ENCODE measurements around the gene EFHB. TPM values are rescaled to one million over a fixed set of nuclear protein-coding genes. Genes with fewer than 3 reads are reported as not detected.
"Not testable (repeated sequence)": the region's sequence is repeated elsewhere in the genome, so short reads cannot be mapped to it uniquely, and the experiment has no call there.

The EFHB gene
- total RNA-seq, 4 donors from 2014 or later = not detected

DNA sequence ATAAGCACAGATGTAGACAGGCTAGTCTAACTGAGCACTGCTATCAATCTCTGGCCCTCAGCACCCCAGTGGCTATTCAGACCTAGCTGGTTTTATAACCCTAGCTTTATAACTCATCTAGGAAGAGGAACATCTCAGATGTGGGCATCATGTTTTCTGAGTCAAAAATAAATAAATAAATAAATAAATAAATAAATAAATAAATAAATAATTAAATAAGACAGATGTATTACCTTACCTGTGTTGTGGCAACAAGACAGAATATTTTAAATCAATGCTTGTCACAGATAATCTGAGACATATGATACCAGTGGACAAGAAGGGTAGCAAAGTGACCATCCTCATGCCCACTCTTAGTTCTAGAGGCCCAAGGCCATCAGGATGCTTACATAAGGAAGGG lies 52.2 kb downstream of the EFHB start:
- no peak for TF ChIP-seq POLR2A (IDR thresholded peaks at IDR 0.05)
- TF ChIP-seq, protein P1, sequence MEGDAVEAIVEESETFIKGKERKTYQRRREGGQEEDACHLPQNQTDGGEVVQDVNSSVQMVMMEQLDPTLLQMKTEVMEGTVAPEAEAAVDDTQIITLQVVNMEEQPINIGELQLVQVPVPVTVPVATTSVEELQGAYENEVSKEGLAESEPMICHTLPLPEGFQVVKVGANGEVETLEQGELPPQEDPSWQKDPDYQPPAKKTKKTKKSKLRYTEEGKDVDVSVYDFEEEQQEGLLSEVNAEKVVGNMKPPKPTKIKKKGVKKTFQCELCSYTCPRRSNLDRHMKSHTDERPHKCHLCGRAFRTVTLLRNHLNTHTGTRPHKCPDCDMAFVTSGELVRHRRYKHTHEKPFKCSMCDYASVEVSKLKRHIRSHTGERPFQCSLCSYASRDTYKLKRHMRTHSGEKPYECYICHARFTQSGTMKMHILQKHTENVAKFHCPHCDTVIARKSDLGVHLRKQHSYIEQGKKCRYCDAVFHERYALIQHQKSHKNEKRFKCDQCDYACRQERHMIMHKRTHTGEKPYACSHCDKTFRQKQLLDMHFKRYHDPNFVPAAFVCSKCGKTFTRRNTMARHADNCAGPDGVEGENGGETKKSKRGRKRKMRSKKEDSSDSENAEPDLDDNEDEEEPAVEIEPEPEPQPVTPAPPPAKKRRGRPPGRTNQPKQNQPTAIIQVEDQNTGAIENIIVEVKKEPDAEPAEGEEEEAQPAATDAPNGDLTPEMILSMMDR (IDR thresholded peaks at IDR 0.05 in 4 of 5, conservative IDR thresholded peaks at IDR 0.05 in 1 of 5) = no peak
- ATAC-seq (no peak), DNase-seq (no peak)
- Histone ChIP-seq H3K4me1 (no peaks in the 10 kb centered on the region), H3K27ac (no peak overlapping the region), H3K27me3 (no peaks in the 10 kb centered on the region), H3K4me3 (no peak overlapping the region), H3K36me3 (no peaks in the 10 kb centered on the region), H3K9me3 (no peaks in the 10 kb centered on the region)
- in situ Hi-C loops (cut with MboI; ENCODE audit: low sequenced_read_pairs in 4 of 4) (no loop called here), intact Hi-C loops (cut with DNase I; ENCODE audit: low total_unique reads) (no loop called here)

DNA sequence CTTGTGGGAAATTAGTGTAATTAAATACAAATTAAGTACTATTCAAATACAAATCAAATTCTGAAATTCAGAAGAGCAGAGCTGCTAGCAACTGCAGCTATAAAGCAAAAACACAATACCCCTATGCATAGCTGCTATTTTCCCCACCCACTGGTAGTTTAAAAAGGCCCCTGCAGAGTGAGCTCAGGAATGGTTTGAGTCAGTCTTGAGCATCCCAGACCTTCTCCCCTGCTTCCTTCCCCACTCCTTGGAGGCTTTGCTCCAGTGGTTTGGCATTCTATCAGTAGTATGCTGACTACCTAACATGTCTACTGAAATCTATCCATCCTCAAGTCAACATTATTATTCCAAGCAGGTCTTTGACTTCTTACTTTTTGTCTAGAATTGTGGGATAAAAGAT lies 53.0 kb downstream of the EFHB start:
- in situ Hi-C loops (cut with MboI; ENCODE audit: low sequenced_read_pairs in 4 of 4) = no loop called here
- TF ChIP-seq POLR2A (IDR thresholded peaks at IDR 0.05) = no peak
- TF ChIP-seq, protein P1 (IDR thresholded peaks at IDR 0.05 in 4 of 5, conservative IDR thresholded peaks at IDR 0.05 in 1 of 5) = no peak
- DNase-seq (no peak), ATAC-seq (no peak)
- no peak overlapping the region for H3K4me3 ChIP-seq
- intact Hi-C loops (cut with DNase I; ENCODE audit: low total_unique reads) = no loop called here
- H3K36me3 ChIP-seq = no peaks in the 10 kb centered on the region
- H3K4me1 ChIP-seq = no peaks in the 10 kb centered on the region
- H3K27me3 ChIP-seq = no peaks in the 10 kb centered on the region
- no peak overlapping the region for H3K27ac ChIP-seq
- H3K9me3 ChIP-seq = no peaks in the 10 kb centered on the region

DNA sequence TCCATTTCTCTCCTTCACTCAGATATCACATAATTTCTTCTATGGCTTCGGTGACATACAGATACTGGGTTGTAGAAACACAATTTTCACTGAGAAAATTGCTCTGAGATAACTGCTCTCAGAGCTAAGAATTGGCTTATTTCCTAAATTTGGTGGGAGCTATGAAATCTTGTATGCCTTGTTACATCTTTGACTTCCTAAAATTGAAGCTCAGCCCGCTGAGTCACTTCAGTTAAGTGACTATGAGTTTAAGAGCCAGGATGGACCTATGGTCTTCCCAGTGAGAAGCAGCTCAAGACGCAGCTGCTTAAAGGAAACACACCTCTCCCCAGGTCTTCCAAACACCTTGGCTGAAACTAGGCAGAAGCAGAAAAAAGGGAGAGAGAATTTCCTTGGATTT lies 56.4 kb downstream of the EFHB start:
- intact Hi-C loops (cut with DNase I; ENCODE audit: low total_unique reads) = no loop called here
- Histone ChIP-seq H3K27me3 (no peaks in the 10 kb centered on the region), H3K9me3 (no peaks in the 10 kb centered on the region), H3K36me3 (no peaks in the 10 kb centered on the region), H3K4me3 (no peak overlapping the region), H3K4me1 (no peaks in the 10 kb centered on the region), H3K27ac (no peak overlapping the region)
- no peak for ATAC-seq
- no peak for DNase-seq
- TF ChIP-seq, protein P1 (IDR thresholded peaks at IDR 0.05 in 4 of 5, conservative IDR thresholded peaks at IDR 0.05 in 1 of 5) = no peak
- TF ChIP-seq POLR2A (IDR thresholded peaks at IDR 0.05) = no peak
- in situ Hi-C loops (cut with MboI; ENCODE audit: low sequenced_read_pairs in 4 of 4) = no loop called here

DNA sequence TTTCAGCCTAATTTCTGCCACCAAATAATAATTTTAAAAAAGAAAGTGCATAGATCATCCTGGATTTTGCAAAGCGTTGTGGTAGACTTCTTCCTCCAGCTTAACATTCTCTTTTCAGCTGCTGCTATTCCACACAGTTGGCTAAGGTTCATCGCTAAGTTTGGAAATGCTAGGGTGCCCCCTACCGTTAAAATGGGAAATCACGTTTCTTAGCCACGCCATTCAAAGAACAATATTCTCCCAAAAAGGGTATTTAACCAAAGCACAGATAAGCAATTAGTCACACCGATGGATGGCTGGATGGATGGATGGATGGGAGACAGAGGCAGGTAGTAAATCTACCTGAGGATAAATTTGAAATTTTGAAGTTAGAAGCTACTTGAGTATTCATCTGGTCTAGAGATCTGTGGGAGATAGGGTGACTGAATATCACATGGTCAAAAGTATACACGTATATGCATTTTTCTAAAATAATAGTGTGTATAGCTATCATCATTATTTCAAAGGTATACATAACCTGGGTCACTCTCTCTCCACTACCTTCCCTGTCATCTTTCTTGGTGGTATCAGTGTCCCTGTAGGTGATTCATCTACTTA lies 67.2 kb downstream of the EFHB start:
- in situ Hi-C loops (cut with MboI; ENCODE audit: low sequenced_read_pairs in 4 of 4) = loop anchor here in 3 of 4 donors (25.0 kb wide), 2 partner anchors 530 to 805 kb away; no protein-coding TSS in a partner anchor
- H3K27me3 ChIP-seq = no peaks in the 10 kb centered on the region
- intact Hi-C loops (cut with DNase I; ENCODE audit: low total_unique reads) = loop anchor here (5.0 kb wide), 1 partner anchor 520 kb away; no protein-coding TSS in a partner anchor
- no peaks in the 10 kb centered on the region for H3K9me3 ChIP-seq
- no peaks in the 10 kb centered on the region for H3K4me1 ChIP-seq
- no peak overlapping the region for H3K4me3 ChIP-seq
- no peak for DNase-seq
- H3K36me3 ChIP-seq = no peaks in the 10 kb centered on the region
- TF ChIP-seq, protein P1 (IDR thresholded peaks at IDR 0.05 in 4 of 5, conservative IDR thresholded peaks at IDR 0.05 in 1 of 5) = peak in 4 of 5 experiments; percentile 45 to 78 (median 63)
- no peak for TF ChIP-seq POLR2A (IDR thresholded peaks at IDR 0.05)
- no peak overlapping the region for H3K27ac ChIP-seq
- peak; percentile 45 to 69 for ATAC-seq

DNA sequence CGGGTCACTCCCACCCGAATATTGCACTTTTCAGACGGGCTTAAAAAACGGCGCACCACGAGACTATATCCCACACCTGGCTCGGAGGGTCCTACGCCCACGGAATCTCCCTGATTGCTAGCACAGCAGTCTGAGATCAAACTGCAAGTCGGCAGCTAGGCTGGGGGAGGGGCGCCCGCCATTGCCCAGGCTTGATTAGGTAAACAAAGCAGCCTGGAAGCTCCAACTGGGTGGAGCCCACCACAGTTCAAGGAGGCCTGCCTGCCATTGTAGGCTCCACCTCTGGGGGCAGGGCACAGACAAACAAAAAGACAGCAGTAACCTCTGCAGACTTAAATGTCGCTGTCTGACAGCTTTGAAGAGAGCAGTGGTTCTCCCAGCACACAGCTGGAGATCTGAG lies 78.7 kb downstream of the EFHB start:
- in situ Hi-C loops (cut with MboI; ENCODE audit: low sequenced_read_pairs in 4 of 4) = loop anchor here in 3 of 4 donors (25.0 kb wide), 2 partner anchors 518 to 793 kb away; no protein-coding TSS in a partner anchor

DNA sequence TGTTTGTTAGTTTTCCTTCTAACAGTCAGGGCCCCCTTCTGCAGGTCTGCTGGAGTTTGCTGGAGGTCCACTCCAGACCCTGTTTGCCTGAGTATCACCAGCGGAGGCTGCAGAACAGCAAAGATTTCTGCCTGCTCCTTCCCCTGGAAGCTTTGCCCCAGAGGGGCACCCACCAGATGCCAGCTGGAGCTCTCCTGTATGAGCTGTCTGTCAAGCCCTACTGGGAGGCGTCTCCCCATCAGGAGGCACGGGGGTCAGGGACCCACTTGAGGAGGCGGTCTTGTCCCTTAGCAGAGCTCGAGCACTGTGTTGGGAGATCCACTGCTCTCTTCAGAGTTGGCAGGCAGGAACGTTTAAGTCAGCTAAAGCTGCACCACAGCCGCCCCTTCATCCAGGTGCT lies 87.4 kb downstream of the EFHB start:
- H3K27me3 ChIP-seq; intact Hi-C loops (cut with DNase I; ENCODE audit: low total_unique reads); H3K4me3 ChIP-seq; in situ Hi-C loops (cut with MboI; ENCODE audit: low sequenced_read_pairs in 4 of 4); ATAC-seq; H3K36me3 ChIP-seq; H3K9me3 ChIP-seq; H3K27ac ChIP-seq; DNase-seq; H3K4me1 ChIP-seq: not testable (repeated sequence)

More for the DNA sequence above, 78.7 kb downstream of the EFHB start:
- H3K27ac ChIP-seq; DNase-seq; H3K9me3 ChIP-seq; H3K4me3 ChIP-seq; H3K36me3 ChIP-seq; ATAC-seq; H3K27me3 ChIP-seq; intact Hi-C loops (cut with DNase I; ENCODE audit: low total_unique reads); H3K4me1 ChIP-seq: not testable (repeated sequence)

Data from gastrocnemius medialis (tissue), 4 donors.